ENCODE measurements around the gene IFT22.

Gene IFT22

DNA sequence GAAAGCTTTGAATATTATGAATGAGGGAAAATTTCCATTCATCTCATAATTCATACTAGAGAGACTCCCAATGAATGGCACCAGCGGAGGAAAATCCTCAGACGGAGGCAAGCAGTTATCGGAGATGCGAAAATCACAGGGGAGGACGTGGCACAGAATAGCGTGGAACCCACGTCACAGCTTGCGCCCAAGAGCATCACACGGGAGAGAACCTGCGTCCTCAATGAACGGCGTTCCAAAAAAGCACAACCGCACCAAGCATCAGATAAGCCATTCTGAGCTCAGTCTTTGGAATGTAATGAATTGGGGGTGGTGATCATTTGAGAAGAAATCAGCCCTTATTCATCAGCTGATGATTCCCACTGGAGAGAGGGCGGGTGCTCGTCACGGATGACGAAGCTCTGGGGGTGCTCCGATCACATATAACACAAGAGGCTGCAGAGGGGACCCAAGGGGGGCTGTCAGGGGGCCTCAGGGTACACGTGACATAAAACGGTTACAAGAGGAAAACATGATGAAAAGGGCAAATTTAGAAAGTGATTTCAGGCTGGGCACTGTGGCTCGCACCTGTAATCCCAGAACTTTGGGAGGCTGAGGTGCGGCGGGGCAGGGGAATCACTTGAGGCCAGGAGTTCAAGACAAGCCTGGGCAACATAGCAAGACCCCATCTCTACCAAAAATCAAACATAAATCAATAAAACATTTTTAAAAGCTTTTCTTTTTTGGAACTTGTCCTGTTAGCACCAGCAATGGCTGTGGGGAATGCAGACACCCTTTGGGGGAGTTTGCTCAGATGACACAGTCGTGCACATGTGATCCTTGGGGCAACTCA lies 42.9 kb downstream of the IFT22 start:
- no peak for DNase-seq

DNA sequence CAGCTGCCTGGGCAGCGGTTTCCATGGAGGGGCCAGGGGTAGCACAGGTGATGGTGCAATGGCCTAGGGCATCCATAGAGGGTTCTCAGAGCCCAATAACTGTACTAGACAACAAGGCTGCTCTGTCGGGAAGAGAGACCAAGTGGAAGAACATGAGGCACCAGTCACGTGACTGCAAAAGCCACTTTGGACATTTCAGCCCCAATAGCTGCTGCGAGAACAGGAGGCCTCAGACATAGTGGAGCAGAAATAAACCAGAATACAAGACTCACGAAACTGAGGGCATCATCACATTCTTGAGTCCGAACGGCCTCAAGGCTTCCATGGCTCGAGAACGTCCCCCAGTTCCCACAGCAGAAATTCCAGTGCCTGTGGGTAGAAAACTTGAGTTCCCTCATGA lies 44.5 kb downstream of the IFT22 start:
- no peak for DNase-seq

- DNase-seq: peak in 1 of 56 donors; percentile 6
Measured at GRCh38 chr7:101273206-101273605, 48.4 kb downstream of the IFT22 start.

DNA sequence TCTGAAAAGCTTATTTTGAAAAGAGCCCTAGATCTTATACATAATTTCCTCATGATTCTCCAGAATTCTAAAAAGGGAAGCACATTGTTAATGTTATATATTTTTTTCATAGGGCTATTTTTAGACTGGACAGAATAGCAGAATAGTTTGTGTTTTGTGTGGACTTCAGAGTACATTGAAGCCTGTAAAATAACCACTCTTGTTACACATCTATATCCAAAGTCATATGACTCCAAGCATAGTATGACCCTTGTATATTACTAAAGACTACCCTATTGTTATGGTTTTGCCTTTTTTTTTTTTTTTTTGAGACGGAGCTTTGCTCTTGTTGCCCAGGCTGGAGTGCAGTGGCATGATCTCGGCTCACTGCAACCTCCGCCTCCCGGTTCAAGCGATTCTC lies 50.6 kb downstream of the IFT22 start:
- no peak for DNase-seq

GRCh38 chr7:101269664-101270063 lies 51.9 kb downstream of the IFT22 start:
- no peak for DNase-seq

GRCh38 chr7:101265622-101266516 lies 55.7 kb downstream of the IFT22 start:
- DNase-seq: no peak

DNA sequence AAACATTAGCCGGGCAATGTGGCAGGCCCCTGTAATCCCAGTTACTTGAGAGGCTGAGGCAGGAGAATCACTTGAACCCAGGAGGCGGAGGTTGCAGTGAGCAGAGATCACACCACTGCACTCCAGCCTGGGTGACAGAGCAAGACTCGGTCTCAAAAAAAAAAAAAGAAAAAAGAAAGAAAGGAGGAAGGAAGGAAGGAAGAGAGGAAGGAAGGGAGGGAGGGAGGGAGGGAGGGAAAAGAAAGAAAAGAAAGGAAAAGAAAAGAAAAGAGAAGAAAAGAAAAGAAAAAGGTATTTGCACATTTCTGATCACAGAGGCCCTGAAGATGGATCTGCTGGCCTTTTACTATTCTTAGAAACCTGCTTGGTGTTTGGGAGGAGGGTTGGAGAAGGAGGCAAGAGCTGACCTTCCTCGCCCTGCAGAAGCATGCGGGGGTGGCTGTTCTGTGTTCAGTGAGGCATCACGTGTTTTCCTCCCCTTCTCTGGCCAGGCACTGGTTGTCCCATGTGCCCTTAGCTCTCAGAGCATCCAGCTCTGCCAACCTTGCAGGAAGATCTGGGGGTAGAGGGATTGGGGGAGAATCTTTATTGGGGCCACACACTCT lies 57.4 kb downstream of the IFT22 start:
- peak in 2 of 56 donors; percentile 4 to 15 for DNase-seq
